Thyroid gland (tissue), 4 donors: ENCODE measurements around the gene ZNF407. TPM values are rescaled to one million over a fixed set of nuclear protein-coding genes. Genes with fewer than 3 reads are reported as not detected.
A peak's percentile ranks its signal among the peaks of the same experiment; 100 is the strongest.

ENCODE experiments used
- DNase-seq, 2 donors: peaks; one replicate each; pipeline ENCODE4 v3.0.0-alpha.2; 2019
- H3K27ac ChIP-seq, 3 donors: fragments of 200-600 bp; sonication (generic); 1 replicate in 2 of 3; 2 replicates in 1 of 3; pipeline ENCODE4 v1.5.1; 2016 to 2019; ENCODE audit warnings: mild to moderate bottlenecking in 1 of 3, moderate library complexity in 1 of 3
- H3K27me3 ChIP-seq: fragments of 200-600 bp; sonication (generic); one replicate; pipeline ENCODE4 v1.5.1; 2019
- H3K36me3 ChIP-seq, 2 donors: fragments of 200-600 bp; sonication (generic); one replicate each; pipeline ENCODE4 v1.5.1; 2016 to 2019
- H3K4me1 ChIP-seq, 2 donors: fragments of 200-600 bp; sonication (generic); one replicate each; pipeline ENCODE4 v1.5.1; 2017 to 2019
- H3K4me3 ChIP-seq, 3 donors: fragments of 200-600 bp; sonication (generic); replicated peaks in 1 of 3; 1 replicate in 2 of 3; 2 replicates in 1 of 3; pipeline ENCODE4 v1.5.1; 2016; ENCODE audit warnings: mild to moderate bottlenecking in 1 of 3
- H3K9me3 ChIP-seq: fragments of 200-600 bp; sonication (generic); one replicate; pipeline ENCODE4 v1.5.1; 2017
- POLR2A ChIP-seq, 2 donors: fragments of 450-650 bp; IDR thresholded peaks; one replicate each; pipeline ENCODE4 v1.6.1; 2017; ENCODE audit warnings: antibody characterized with exemption in 2 of 2, mild to moderate bottlenecking in 2 of 2, moderate library complexity in 1 of 2
- WGBS, 2 donors: methylation state at CpG; one replicate each; pipeline ENCODE4 v1.1.5; 2017; 5-methylcytosine and 5-hydroxymethylcytosine counted together
- intact Hi-C: fragments of 100-400 bp; cut with DNase I; formaldehyde crosslinking; loops from one replicate; pipeline ENCODE4 v1.15.1; 2023
- total RNA-seq, 4 donors: library from RNA; depleted of rRNA; stranded (reverse); fragments of >200 nt; gene quantifications; one replicate each; pipeline ENCODE4 v1.2.3, GENCODE V29; 2016
- TF ChIP-seq, protein P1 (sequence below), 6 experiments: fragments of 200-600 bp in 3 of 6; fragments of 450-650 bp in 3 of 6; sonication (generic) in 3 of 6; IDR thresholded peaks; one replicate each; pipeline ENCODE4 v1.5.1; 2016 to 2019; ENCODE audit warnings: antibody characterized with exemption in 6 of 6, mild to moderate bottlenecking in 2 of 6, inconsistent platforms in 1 of 6, moderate library complexity in 1 of 6

ZNF407 gene
- total RNA-seq, 4 donors from 2014 or later, result 20.2 to 40.0 (median 26.4) TPM

DNA sequence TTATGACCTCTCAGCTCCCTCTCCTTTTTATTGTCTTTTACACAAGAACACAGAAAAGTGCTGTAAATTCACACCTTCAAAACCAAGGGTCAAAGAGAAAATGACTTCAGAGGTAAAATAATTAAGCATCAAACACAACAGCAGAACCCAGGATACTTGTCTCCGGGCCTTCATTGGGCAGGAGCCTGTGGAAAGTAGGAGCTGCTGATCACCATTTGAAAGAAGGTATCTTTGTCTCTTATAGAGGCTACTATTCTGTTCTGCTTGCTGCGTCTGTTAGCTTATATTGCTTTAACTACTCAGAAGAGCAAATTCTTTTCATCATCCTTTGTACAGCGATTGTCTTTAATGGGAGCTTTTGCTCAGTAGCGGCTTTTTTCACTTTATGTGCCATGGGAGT lies 350.2 kb downstream of the ZNF407 start:
- 95% methylated on average over 4 of the region's 4 CpGs for WGBS, 2 donors
- H3K4me3 ChIP-seq, result no peak overlapping the region
- peaks cover 18 to 27% of the 10 kb centered on the region in 2 donors for H3K4me1 ChIP-seq
- TF ChIP-seq, protein P1, sequence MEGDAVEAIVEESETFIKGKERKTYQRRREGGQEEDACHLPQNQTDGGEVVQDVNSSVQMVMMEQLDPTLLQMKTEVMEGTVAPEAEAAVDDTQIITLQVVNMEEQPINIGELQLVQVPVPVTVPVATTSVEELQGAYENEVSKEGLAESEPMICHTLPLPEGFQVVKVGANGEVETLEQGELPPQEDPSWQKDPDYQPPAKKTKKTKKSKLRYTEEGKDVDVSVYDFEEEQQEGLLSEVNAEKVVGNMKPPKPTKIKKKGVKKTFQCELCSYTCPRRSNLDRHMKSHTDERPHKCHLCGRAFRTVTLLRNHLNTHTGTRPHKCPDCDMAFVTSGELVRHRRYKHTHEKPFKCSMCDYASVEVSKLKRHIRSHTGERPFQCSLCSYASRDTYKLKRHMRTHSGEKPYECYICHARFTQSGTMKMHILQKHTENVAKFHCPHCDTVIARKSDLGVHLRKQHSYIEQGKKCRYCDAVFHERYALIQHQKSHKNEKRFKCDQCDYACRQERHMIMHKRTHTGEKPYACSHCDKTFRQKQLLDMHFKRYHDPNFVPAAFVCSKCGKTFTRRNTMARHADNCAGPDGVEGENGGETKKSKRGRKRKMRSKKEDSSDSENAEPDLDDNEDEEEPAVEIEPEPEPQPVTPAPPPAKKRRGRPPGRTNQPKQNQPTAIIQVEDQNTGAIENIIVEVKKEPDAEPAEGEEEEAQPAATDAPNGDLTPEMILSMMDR (IDR thresholded peaks at IDR 0.05), result no peak
- no peak for TF ChIP-seq POLR2A (IDR thresholded peaks at IDR 0.05)
- H3K36me3 ChIP-seq, result no peaks in the 10 kb centered on the region
- no peak for DNase-seq
- H3K9me3 ChIP-seq, result no peaks in the 10 kb centered on the region
- no peaks in the 10 kb centered on the region for H3K27me3 ChIP-seq
- H3K27ac ChIP-seq, result no peak overlapping the region
- intact Hi-C loops, result no loop called here

DNA sequence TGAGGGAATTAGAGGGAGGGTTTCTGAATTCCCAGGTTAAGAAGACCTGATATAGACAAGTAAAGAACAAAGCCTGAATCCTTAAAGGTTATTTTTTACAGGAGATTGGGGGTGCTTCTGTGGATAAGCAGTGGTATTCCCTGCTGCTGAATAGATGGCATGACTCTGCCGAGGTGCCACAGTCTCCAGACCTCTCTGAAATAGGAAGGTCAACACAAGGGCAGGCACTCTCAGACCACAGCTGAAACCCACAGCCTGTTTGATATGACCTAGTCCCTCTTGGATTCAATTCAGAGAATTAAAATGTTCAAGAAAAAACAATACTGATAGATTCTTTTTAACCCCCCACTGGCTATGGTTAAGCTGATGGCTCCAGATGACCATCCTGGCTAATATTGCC lies 351.9 kb downstream of the ZNF407 start:
- H3K27me3 ChIP-seq, result no peaks in the 10 kb centered on the region
- DNase-seq, result no peak
- no peaks in the 10 kb centered on the region for H3K36me3 ChIP-seq
- 93 to 95% methylated on average over 1 of the region's 1 CpG for WGBS, 2 donors
- H3K4me1 ChIP-seq, result peaks cover 18 to 27% of the 10 kb centered on the region in 2 donors
- TF ChIP-seq POLR2A (IDR thresholded peaks at IDR 0.05), result no peak
- TF ChIP-seq, protein P1 (IDR thresholded peaks at IDR 0.05), result no peak
- intact Hi-C loops, result loop anchor here (10.0 kb wide), 1 partner anchor 45 kb away; no protein-coding TSS in a partner anchor
- no peaks in the 10 kb centered on the region for H3K9me3 ChIP-seq
- H3K4me3 ChIP-seq, result no peak overlapping the region
- peak overlapping the region in 1 of 3 donors; percentile 95 for H3K27ac ChIP-seq

DNA sequence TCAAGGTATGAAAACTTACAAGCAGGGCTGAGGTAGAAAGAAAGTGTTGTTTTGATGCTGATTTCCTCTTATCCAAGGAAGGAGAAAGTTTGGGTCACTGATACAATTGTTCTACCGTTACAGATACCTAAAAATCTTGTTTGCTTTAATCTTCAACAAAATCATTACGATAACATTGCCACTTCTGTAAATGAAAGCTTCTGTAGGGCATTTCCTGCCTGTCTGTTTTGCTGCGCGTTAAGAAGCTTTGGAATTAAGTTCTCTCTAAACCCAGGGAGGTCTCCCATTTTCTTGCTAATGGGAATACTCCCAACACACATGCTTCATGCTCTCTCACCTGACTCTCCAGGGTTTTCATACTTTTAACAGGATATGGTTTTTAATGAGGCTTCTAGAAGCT lies 352.8 kb downstream of the ZNF407 start:
- intact Hi-C loops, result loop anchor here (10.0 kb wide), 1 partner anchor 46 kb away; no protein-coding TSS in a partner anchor
- TF ChIP-seq, protein P1 (IDR thresholded peaks at IDR 0.05), result no peak
- no peak for TF ChIP-seq POLR2A (IDR thresholded peaks at IDR 0.05)
- Histone ChIP-seq H3K9me3 (no peaks in the 10 kb centered on the region), H3K27me3 (no peaks in the 10 kb centered on the region), H3K4me3 (no peak overlapping the region), H3K36me3 (no peaks in the 10 kb centered on the region), H3K4me1 (peaks cover 18 to 27% of the 10 kb centered on the region in 2 donors), H3K27ac (peak overlapping the region; percentile 52 to 95 (median 65))
- WGBS, 2 donors, result 76 to 77% methylated on average over 4 of the region's 4 CpGs
- DNase-seq, result no peak

DNA sequence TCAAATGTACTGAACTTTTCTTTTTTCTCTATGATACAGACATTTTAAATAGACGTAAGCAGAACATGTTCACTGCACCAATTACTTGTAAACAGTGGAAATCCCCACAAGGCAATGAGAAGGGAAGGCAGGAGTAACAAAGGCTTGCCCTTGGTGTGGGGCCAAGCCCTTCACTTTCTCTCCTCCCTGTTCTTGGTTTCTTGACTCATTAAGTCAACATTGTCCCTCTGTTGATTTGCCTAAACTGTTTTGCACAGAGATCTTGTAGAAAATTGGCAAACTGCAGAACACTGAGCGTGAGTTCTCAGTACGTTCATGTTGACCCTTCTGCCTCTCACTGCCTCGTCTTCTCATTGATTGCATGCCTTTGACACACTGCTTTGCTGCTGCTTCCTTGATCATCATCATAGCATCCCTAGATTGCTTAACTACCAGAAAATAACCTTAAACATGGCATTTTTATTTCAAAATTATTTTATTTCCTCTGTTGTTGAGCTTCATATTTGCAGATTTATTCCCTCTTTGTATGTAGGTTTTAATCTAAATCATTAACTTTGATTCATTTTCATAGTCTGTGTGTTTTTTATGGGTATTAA lies 353.6 kb downstream of the ZNF407 start:
- H3K27me3 ChIP-seq, result no peaks in the 10 kb centered on the region
- DNase-seq, result peak; percentile 86 to 92
- intact Hi-C loops, result loop anchor here (10.0 kb wide), 1 partner anchor 46 kb away; no protein-coding TSS in a partner anchor
- 8 to 11% methylated on average over 4 of the region's 4 CpGs for WGBS, 2 donors
- H3K4me1 ChIP-seq, result peaks cover 18 to 27% of the 10 kb centered on the region in 2 donors
- no peak for TF ChIP-seq POLR2A (IDR thresholded peaks at IDR 0.05)
- TF ChIP-seq, protein P1 (IDR thresholded peaks at IDR 0.05), result no peak
- H3K27ac ChIP-seq, result peak overlapping the region; percentile 52 to 95 (median 65)
- no peaks in the 10 kb centered on the region for H3K9me3 ChIP-seq
- H3K4me3 ChIP-seq, result no peak overlapping the region
- no peaks in the 10 kb centered on the region for H3K36me3 ChIP-seq

DNA sequence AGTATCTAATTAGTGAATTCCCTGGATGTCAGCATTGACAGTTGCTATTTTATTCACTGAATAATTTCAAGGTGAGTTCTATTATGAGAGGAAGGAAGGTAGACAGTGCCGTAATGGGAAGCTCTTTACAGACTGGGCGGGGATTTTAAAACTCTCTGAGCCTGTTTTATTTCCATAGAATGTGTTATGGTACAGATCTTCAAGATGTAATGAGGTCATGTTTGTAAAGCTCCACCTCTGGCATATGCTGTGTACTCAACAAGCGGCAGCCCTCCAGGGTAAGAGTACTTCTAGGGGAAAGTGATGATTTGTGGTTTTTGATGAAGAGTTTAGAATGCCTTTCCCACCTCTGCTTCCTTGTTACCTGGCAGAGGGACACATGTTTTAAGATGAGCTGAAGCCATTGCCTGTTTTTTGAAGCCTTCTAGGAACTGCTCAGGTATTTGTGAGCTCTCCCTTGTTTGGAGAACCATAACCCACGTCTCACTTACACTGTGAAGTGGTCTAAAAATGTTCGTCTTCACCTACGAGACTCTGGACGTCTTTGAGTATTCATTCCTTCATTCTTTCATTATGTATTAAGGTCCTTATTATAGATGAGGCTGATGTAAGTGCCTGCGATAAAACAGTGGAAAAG lies 360.0 kb downstream of the ZNF407 start:
- TF ChIP-seq, protein P1 (IDR thresholded peaks at IDR 0.05), result no peak
- no peak for TF ChIP-seq POLR2A (IDR thresholded peaks at IDR 0.05)
- no peaks in the 10 kb centered on the region for H3K4me1 ChIP-seq
- intact Hi-C loops, result loop anchor here (10.0 kb wide), 1 partner anchor 53 kb away; no protein-coding TSS in a partner anchor
- H3K36me3 ChIP-seq, result no peaks in the 10 kb centered on the region
- WGBS, 2 donors, result 75 to 82% methylated on average over 8 of the region's 8 CpGs
- no peaks in the 10 kb centered on the region for H3K27me3 ChIP-seq
- H3K4me3 ChIP-seq, result no peak overlapping the region
- H3K9me3 ChIP-seq, result no peaks in the 10 kb centered on the region
- DNase-seq, result no peak
- no peak overlapping the region for H3K27ac ChIP-seq
